Ishikawa (cell line): ENCODE measurements around the gene GOLGA5.

Experiments used
- CEBPB ChIP-seq: IDR thresholded peaks from 2 replicates; pipeline ENCODE4 v1.6.1; 2012
- FOXM1 ChIP-seq: IDR thresholded peaks from 2 replicates; pipeline ENCODE4 v1.6.1; 2012; ENCODE audit warnings: low read depth, borderline replicate concordance
- RAD21 ChIP-seq: IDR thresholded peaks from 2 replicates; pipeline ENCODE4 v1.6.1; 2012; ENCODE audit warnings: low read depth
- TCF12 ChIP-seq: IDR thresholded peaks from 2 replicates; pipeline ENCODE4 v1.6.1; 2012; ENCODE audit warnings: low read depth
- YY1 ChIP-seq: IDR thresholded peaks from 2 replicates; pipeline ENCODE4 v1.6.1; 2012; ENCODE audit warnings: low read depth
- ZBTB7A ChIP-seq: IDR thresholded peaks from 2 replicates; pipeline ENCODE4 v1.6.1; 2012; ENCODE audit warnings: low read depth

GRCh38 chr14:92887157-92887556, 93.1 kb downstream of the GOLGA5 start:
- TF ChIP-seq YY1 = no peak
- TF ChIP-seq ZBTB7A = no peak
- no peak for TF ChIP-seq CEBPB
- TF ChIP-seq TCF12 = no peak
- no peak for TF ChIP-seq FOXM1
- no peak for TF ChIP-seq RAD21
